IMR-90 (cell line): Measurements from ENCODE around the gene ARSB. TPM values are rescaled to one million over a fixed set of nuclear protein-coding genes. Genes with fewer than 3 reads are reported as not detected.

ENCODE experiments used
- ATAC-seq: fragments of 200-7000 bp; cut with Tn5 transposase; 2 replicates; pipeline ENCODE4 v1.9.1; 2020; ENCODE audit warnings: low read depth, mild to moderate bottlenecking, moderate library complexity
- BruUV-seq: library from RNA; stranded (reverse); fragments of 400-500 nt; replicated peaks from 2 replicates; lab custom pipeline; 2021; lab: Mats Ljungman, UMichigan
- CTCF ChIA-PET: fragments of 300-600 bp; formaldehyde crosslinking; extraction: SDS; loops from one replicate; lab custom pipeline; 2021; ENCODE audit warnings: antibody characterized with exemption; lab: Yijun Ruan, JAX
- POLR2A ChIA-PET: fragments of 300-600 bp; sonication (Branson Sonifier 250); formaldehyde crosslinking; loops from one replicate; lab custom pipeline; 2022; ENCODE audit warnings: antibody characterized with exemption; ENCODE audit not compliant: unreplicated experiment; lab: Charles Lee
- DNase-seq: peaks from one replicate; pipeline ENCODE4 v3.0.0; 2013
- H2AFZ ChIP-seq: replicated peaks from 2 replicates; pipeline ENCODE3; 2013; ENCODE audit warnings: low read length, mild to moderate bottlenecking; ENCODE audit not compliant: poor library complexity
- H2AK5ac ChIP-seq: 2 replicates; pipeline ENCODE4 v1.6.1; 2013; ENCODE audit warnings: low read depth, low read length, inconsistent platforms
- H2AK9ac ChIP-seq: replicated peaks from 2 replicates; pipeline ENCODE3; 2013; ENCODE audit warnings: mild to moderate bottlenecking, low read depth, low read length, moderate library complexity; ENCODE audit not compliant: poor library complexity
- H2BK120ac ChIP-seq: 2 replicates; pipeline ENCODE4 v1.6.1; 2013; ENCODE audit warnings: low read depth, low read length, inconsistent platforms
- H2BK15ac ChIP-seq: 3 replicates; pipeline ENCODE4 v1.6.1; 2013; ENCODE audit warnings: low read depth, low read length, inconsistent platforms
- H2BK20ac ChIP-seq: 2 replicates; pipeline ENCODE4 v1.6.1; 2013; ENCODE audit warnings: low read depth, mild to moderate bottlenecking, inconsistent platforms, low read length, moderate library complexity
- H2BK5ac ChIP-seq: 2 replicates; pipeline ENCODE4 v1.6.1; 2013; ENCODE audit warnings: mild to moderate bottlenecking, low read depth, low read length, inconsistent platforms; ENCODE audit not compliant: poor library complexity, severe bottlenecking
- H3K14ac ChIP-seq: replicated peaks from 2 replicates; pipeline ENCODE4 v1.6.1; 2013; ENCODE audit warnings: low read depth, low read length, inconsistent platforms
- H3K18ac ChIP-seq: 2 replicates; pipeline ENCODE4 v1.6.1; 2013; ENCODE audit warnings: low read depth, low read length, control low read depth
- H3K23ac ChIP-seq: 2 replicates; pipeline ENCODE4 v1.6.1; 2013; ENCODE audit warnings: low read depth, low read length, inconsistent platforms
- H3K27ac ChIP-seq: 2 replicates; pipeline ENCODE4 v1.5.1; 2013; ENCODE audit warnings: mild to moderate bottlenecking, control low read depth, low read length; ENCODE audit not compliant: insufficient read depth
- H3K27me3 ChIP-seq: 2 replicates; pipeline ENCODE4 v1.6.1; 2013; ENCODE audit warnings: low read length; ENCODE audit not compliant: control insufficient read depth, insufficient read depth
- H3K36me3 ChIP-seq: 2 replicates; pipeline ENCODE4 v1.6.1; 2013; ENCODE audit warnings: low read length, mixed read lengths; ENCODE audit not compliant: control insufficient read depth, insufficient read depth
- H3K4ac ChIP-seq: 2 replicates; pipeline ENCODE4 v1.6.1; 2013; ENCODE audit warnings: low read depth, low read length, inconsistent platforms
- H3K4me1 ChIP-seq: 2 replicates; pipeline ENCODE4 v1.6.1; 2013; ENCODE audit warnings: low read length, mixed read lengths; ENCODE audit not compliant: control insufficient read depth, insufficient read depth
- H3K4me2 ChIP-seq: 2 replicates; pipeline ENCODE4 v1.6.1; 2013; ENCODE audit warnings: low read depth, mild to moderate bottlenecking, control low read depth, low read length, moderate library complexity
- H3K4me3 ChIP-seq: 2 replicates; pipeline ENCODE4 v1.5.1; 2013; ENCODE audit warnings: low read depth, mild to moderate bottlenecking, control low read depth, low read length, moderate library complexity; ENCODE audit not compliant: insufficient read depth
- H3K56ac ChIP-seq: 2 replicates; pipeline ENCODE4 v1.6.1; 2013; ENCODE audit warnings: low read length, inconsistent platforms; ENCODE audit not compliant: insufficient read depth; ENCODE audit errors: extremely low read depth
- H3K79me1 ChIP-seq, 2 experiments: 2 replicates each; pipeline ENCODE4 v1.6.1; 2013; ENCODE audit warnings: low read length in 2 of 2, inconsistent platforms in 1 of 2, low read depth in 1 of 2
- H3K9ac ChIP-seq: 2 replicates; pipeline ENCODE4 v1.6.1; 2013; ENCODE audit warnings: low read depth, low read length, control low read depth
- H3K9me1 ChIP-seq: 2 replicates; pipeline ENCODE4 v1.6.1; 2013; ENCODE audit warnings: low read length, inconsistent platforms; ENCODE audit not compliant: insufficient read depth
- H3K9me3 ChIP-seq: 2 replicates; pipeline ENCODE4 v1.6.1; 2013; ENCODE audit warnings: low read length; ENCODE audit not compliant: control insufficient read depth, insufficient read depth
- H4K20me1 ChIP-seq: 2 replicates; pipeline ENCODE4 v1.6.1; 2013; ENCODE audit warnings: low read length, inconsistent platforms; ENCODE audit not compliant: insufficient read depth
- H4K5ac ChIP-seq: 2 replicates; pipeline ENCODE4 v1.6.1; 2013; ENCODE audit warnings: mild to moderate bottlenecking, low read depth, low read length, control low read depth
- H4K8ac ChIP-seq, 2 experiments: 2 replicates each; pipeline ENCODE4 v1.6.1; 2013; ENCODE audit warnings: low read depth in 2 of 2, low read length in 2 of 2, control low read depth in 1 of 2, inconsistent platforms in 1 of 2
- H4K91ac ChIP-seq: 2 replicates; pipeline ENCODE4 v1.6.1; 2013; ENCODE audit warnings: low read depth, low read length, inconsistent platforms; ENCODE audit not compliant: insufficient read depth
- BHLHE40 ChIP-seq: fragments of 150-350 bp; IDR thresholded peaks from 2 replicates; pipeline ENCODE4 v1.6.1; 2016; ENCODE audit warnings: mild to moderate bottlenecking, low read depth, low read length
- CEBPB ChIP-seq: IDR thresholded peaks from 2 replicates; pipeline ENCODE4 v1.6.1; 2012; ENCODE audit warnings: low read depth, low read length, improper control_type of control experiment
- CHD1 ChIP-seq: IDR thresholded peaks from 2 replicates; pipeline ENCODE4 v1.6.1; 2012; ENCODE audit warnings: low read depth, low read length, improper control_type of control experiment
- FOS ChIP-seq: fragments of 150-350 bp; IDR thresholded peaks from 2 replicates; pipeline ENCODE4 v1.6.1; 2016; ENCODE audit warnings: low read depth, low read length
- MAFK ChIP-seq: IDR thresholded peaks from 2 replicates; pipeline ENCODE4 v1.6.1; 2012; ENCODE audit warnings: low read depth, low read length, improper control_type of control experiment
- MAZ ChIP-seq: IDR thresholded peaks from 2 replicates; pipeline ENCODE4 v1.6.1; 2012; ENCODE audit warnings: low read depth, mild to moderate bottlenecking, low read length, improper control_type of control experiment, moderate library complexity, borderline replicate concordance
- MXI1 ChIP-seq: IDR thresholded peaks from 2 replicates; pipeline ENCODE4 v1.6.1; 2012; ENCODE audit warnings: low read depth, mild to moderate bottlenecking, low read length, moderate library complexity, borderline replicate concordance
- NFE2L2 ChIP-seq: fragments of 150-350 bp; IDR thresholded peaks from 2 replicates; pipeline ENCODE4 v1.6.1; 2016; ENCODE audit warnings: low read depth, mild to moderate bottlenecking, low read length
- POLR2A ChIP-seq: IDR thresholded peaks from 2 replicates; pipeline ENCODE4 v1.6.1; 2012; ENCODE audit warnings: mild to moderate bottlenecking, low read depth, low read length
- RAD21 ChIP-seq: IDR thresholded peaks from 2 replicates; pipeline ENCODE4 v1.6.1; 2012; ENCODE audit warnings: low read length, improper control_type of control experiment
- RCOR1 ChIP-seq: IDR thresholded peaks from 2 replicates; pipeline ENCODE4 v1.6.1; 2012; ENCODE audit warnings: mild to moderate bottlenecking, low read length, improper control_type of control experiment; ENCODE audit not compliant: insufficient replicate concordance
- RFX5 ChIP-seq: IDR thresholded peaks from 2 replicates; pipeline ENCODE4 v1.8.0; 2012; ENCODE audit warnings: low read depth, mild to moderate bottlenecking, low read length, moderate library complexity
- SMC3 ChIP-seq: fragments of 150-350 bp; IDR thresholded peaks from 2 replicates; pipeline ENCODE4 v1.6.1; 2016; ENCODE audit warnings: low read depth, mild to moderate bottlenecking, antibody characterized with exemption, low read length, moderate library complexity
- whole genome bisulfite sequencing, 2 experiments: methylation state at CpG; one replicate each; pipeline versions ENCODE4 v1.1.5 to v1.1.7; 2013; ENCODE audit warnings: missing lambda C conversion rate in 2 of 2; ENCODE audit not compliant: insufficient read length in 1 of 2; ENCODE audit errors: extremely low coverage in 2 of 2; 5-methylcytosine and 5-hydroxymethylcytosine counted together
- dilution Hi-C: fragments of 300-500 bp; cut with HindIII; formaldehyde crosslinking; loops from one replicate; pipeline ENCODE4 v1.14.3; 2018; ENCODE audit warnings: low sequenced_read_pairs; ENCODE audit not compliant: unreplicated experiment
- in situ Hi-C: fragments of 300-500 bp; cut with MboI; formaldehyde crosslinking; loops from 3 replicates; pipeline ENCODE4 v1.14.3; 2019; ENCODE audit warnings: low sequenced_read_pairs, inconsistent platforms, mixed read lengths
- intact Hi-C: fragments of 100-400 bp; cut with micrococcal nuclease; formaldehyde crosslinking; loops from 2 replicates; pipeline ENCODE4 v1.10.0; 2022
- polyA plus RNA-seq, 3 experiments: library from polyadenylated mRNA; depleted of rRNA; stranded (reverse); fragments of >200 nt; gene quantifications; 2 replicates each; pipeline ENCODE4 v1.2.3, GENCODE V29; 2012; ENCODE audit warnings: low replicate concordance in 1 of 3
- total RNA-seq: library from RNA; depleted of rRNA; stranded (reverse); fragments of >200 nt; gene quantifications from 2 replicates; pipeline ENCODE4 v1.2.3, GENCODE V29; 2012
- TF ChIP-seq, protein P1 (sequence below): conservative IDR thresholded peaks from 2 replicates; pipeline ENCODE4 v1.5.1; 2012; ENCODE audit warnings: mild to moderate bottlenecking, low read depth, low read length, improper control_type of control experiment
- TF ChIP-seq, protein P2 (sequence below): fragments of 150-350 bp; IDR thresholded peaks from 2 replicates; pipeline ENCODE4 v1.6.1; 2016; ENCODE audit warnings: low read depth, mild to moderate bottlenecking, low read length, moderate library complexity, borderline replicate concordance
- TF ChIP-seq, protein P3 (sequence below): fragments of 150-350 bp; IDR thresholded peaks from 2 replicates; pipeline ENCODE4 v1.6.1; 2017; ENCODE audit warnings: mild to moderate bottlenecking, antibody characterized with exemption, low read length, low read depth

Gene ARSB
- total and polyA plus RNA-seq, 2 of the 4 experiments (the other 2 are of a cell fraction) = 16.0 to 16.3 TPM

DNA sequence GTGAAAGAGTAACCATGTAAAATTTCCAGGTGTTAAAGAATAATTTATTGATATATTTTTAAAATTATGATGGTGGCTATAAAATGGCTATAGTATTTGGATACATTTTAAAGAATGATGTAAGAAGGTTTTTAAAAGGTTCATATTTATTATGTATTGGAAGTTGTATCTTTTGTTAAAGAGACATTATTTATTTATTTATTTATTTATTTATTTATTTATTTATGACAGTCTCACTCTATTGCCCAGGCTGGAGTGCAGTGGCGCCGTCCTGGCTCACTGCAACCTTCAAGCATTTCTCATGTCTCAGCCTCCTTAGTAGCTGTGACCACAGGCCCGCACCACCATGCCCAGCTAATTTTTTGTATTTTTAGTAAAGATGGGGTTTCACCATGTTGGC, 247.0 kb downstream of the ARSB start:
- Histone ChIP-seq H2BK5ac (no peak overlapping the region), H4K5ac (no peak overlapping the region), H3K4ac (no peak overlapping the region), H3K4me2 (no peak overlapping the region), H3K9ac (no peak overlapping the region), H4K91ac (no peak overlapping the region), H3K18ac (no peak overlapping the region), H2BK20ac (no peak overlapping the region), H3K27me3 (0 out of 2 replicates have a peak, but pooled peaks cover 1% of the 10 kb centered on the region), H3K56ac (no peak overlapping the region), H2AFZ (no peak overlapping the region), H3K14ac (no peak overlapping the region), H3K23ac (no peak overlapping the region), H4K20me1 (no peaks in the 10 kb centered on the region), H3K9me1 (no peaks in the 10 kb centered on the region), H3K27ac (no peak overlapping the region), H4K8ac (no peak overlapping the region), H3K4me1 (no peaks in the 10 kb centered on the region), H3K9me3 (peaks cover 1% of the 10 kb centered on the region; the same call in 1 of the 2 replicates), H2AK5ac (no peak overlapping the region), H2AK9ac (no peak overlapping the region), H2BK120ac (no peak overlapping the region), H3K79me1 (no peaks in the 10 kb centered on the region), H2BK15ac (no peak overlapping the region), H3K36me3 (no peaks in the 10 kb centered on the region), H3K4me3 (no peak overlapping the region)
- ChIA-PET POLR2A (no interaction called here), CTCF (no interaction called here)
- WGBS, 2 experiments = no CpG with 5 or more reads among the region's 3 CpGs
- dilution Hi-C loops = no loop called here
- in situ Hi-C loops = no loop called here
- DNase-seq = no peak
- intact Hi-C loops = no loop called here
- no TSS peak for BruUV-seq
- ATAC-seq = no peak
- TF ChIP-seq, protein P1, sequence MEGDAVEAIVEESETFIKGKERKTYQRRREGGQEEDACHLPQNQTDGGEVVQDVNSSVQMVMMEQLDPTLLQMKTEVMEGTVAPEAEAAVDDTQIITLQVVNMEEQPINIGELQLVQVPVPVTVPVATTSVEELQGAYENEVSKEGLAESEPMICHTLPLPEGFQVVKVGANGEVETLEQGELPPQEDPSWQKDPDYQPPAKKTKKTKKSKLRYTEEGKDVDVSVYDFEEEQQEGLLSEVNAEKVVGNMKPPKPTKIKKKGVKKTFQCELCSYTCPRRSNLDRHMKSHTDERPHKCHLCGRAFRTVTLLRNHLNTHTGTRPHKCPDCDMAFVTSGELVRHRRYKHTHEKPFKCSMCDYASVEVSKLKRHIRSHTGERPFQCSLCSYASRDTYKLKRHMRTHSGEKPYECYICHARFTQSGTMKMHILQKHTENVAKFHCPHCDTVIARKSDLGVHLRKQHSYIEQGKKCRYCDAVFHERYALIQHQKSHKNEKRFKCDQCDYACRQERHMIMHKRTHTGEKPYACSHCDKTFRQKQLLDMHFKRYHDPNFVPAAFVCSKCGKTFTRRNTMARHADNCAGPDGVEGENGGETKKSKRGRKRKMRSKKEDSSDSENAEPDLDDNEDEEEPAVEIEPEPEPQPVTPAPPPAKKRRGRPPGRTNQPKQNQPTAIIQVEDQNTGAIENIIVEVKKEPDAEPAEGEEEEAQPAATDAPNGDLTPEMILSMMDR = no peak
- TF ChIP-seq MAZ (no peak), BHLHE40 (no peak), RAD21 (no peak), CHD1 (no peak), SMC3 (no peak), CEBPB (no peak), MXI1 (no peak), RCOR1 (no peak), NFE2L2 (no peak), MAFK (no peak), RFX5 (no peak), FOS (no peak), POLR2A (no peak)
- TF ChIP-seq, protein P2, sequence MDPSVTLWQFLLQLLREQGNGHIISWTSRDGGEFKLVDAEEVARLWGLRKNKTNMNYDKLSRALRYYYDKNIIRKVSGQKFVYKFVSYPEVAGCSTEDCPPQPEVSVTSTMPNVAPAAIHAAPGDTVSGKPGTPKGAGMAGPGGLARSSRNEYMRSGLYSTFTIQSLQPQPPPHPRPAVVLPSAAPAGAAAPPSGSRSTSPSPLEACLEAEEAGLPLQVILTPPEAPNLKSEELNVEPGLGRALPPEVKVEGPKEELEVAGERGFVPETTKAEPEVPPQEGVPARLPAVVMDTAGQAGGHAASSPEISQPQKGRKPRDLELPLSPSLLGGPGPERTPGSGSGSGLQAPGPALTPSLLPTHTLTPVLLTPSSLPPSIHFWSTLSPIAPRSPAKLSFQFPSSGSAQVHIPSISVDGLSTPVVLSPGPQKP = no peak
- TF ChIP-seq, protein P3, sequence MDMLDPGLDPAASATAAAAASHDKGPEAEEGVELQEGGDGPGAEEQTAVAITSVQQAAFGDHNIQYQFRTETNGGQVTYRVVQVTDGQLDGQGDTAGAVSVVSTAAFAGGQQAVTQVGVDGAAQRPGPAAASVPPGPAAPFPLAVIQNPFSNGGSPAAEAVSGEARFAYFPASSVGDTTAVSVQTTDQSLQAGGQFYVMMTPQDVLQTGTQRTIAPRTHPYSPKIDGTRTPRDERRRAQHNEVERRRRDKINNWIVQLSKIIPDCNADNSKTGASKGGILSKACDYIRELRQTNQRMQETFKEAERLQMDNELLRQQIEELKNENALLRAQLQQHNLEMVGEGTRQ = no peak
